Activated CD4-positive, CD25-positive, alpha-beta regulatory T cell treated with anti-CD3 and anti-CD28 coated beads, Interleukin-2, amount 50 U/mL, for 16 hours (primary cell): Measurements from ENCODE around the gene R3HDM2.
A peak's percentile ranks its signal among the peaks of the same experiment; 100 is the strongest.

Source experiments
- DNase-seq: peaks from one replicate; pipeline ENCODE4 v3.0.0-alpha.2; 2020; ENCODE audit warnings: low read depth, low spot score

The R3HDM2 gene

DNA sequence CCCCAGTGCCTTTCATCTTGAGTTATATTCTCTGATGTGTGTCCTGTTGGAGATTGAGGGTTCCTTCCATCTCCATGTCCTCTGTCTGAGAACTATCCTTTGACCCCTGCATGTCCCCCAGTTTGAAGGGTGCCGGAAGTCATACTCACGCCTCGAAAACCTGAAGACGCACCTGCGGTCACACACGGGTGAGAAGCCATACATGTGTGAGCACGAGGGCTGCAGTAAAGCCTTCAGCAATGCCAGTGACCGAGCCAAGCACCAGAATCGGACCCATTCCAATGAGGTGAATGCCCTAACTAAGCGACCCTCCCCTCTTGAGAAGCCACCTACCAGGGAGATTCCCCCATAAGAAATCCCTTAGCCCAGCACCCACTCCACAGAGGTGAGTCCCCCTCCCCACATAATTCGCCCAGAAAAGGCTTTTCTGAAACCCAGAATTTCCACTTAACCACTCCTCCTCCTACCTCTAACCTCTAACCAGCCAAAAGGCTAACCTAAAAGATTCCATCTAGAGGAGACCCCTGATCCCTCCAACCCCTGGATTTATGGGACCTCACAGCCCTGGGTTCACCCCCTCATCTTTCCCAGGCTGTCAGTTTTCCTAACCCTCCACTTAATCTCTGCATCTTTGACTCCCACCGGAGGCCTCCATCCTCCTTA lies 36.5 kb upstream of the R3HDM2 start:
- no peak for DNase-seq

- no peak for DNase-seq
Observed at GRCh38 chr12:57465747-57466505, 35.1 kb upstream of the R3HDM2 start.

GRCh38 chr12:57465030-57465746 lies 34.3 kb upstream of the R3HDM2 start:
- DNase-seq, result no peak

DNA sequence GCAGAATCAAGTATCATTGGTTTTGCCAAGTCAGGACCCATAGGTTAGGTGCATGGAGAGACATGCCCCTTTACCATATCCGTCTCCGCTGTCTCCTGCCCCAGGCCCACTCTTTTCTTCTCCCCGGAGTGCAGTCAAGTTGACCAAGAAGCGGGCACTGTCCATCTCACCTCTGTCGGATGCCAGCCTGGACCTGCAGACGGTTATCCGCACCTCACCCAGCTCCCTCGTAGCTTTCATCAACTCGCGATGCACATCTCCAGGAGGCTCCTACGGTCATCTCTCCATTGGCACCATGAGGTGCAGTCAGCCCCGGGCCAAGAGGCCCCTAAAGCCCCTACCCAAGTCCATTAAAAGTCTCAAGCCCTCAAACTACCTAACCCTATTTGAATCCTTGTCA lies 33.7 kb upstream of the R3HDM2 start:
- DNase-seq, result no peak

- DNase-seq, result no peak
Observed at GRCh38 chr12:57462912-57463253, 32.0 kb upstream of the R3HDM2 start.

- DNase-seq, result peak; percentile 75
Observed at GRCh38 chr12:57462251-57462911, 31.5 kb upstream of the R3HDM2 start.

DNA sequence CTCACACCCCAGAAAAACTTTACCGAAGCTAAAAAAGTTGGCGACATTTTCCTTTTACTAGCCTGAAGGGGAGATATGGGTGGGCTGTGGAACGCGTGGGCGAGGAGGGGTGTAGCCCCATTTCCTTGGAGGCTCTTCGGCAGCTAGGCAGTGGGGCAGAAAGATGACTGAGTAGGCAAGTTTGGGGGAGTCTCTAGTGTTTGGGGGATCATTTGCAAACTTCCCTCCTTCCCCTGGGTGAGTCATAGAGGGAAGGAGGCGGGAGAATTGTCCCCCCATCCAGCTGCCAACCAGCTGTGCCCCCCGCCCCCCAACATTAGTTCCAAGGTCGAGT lies 31.0 kb upstream of the R3HDM2 start:
- DNase-seq, result no peak

GRCh38 chr12:57461276-57461916 lies 30.6 kb upstream of the R3HDM2 start:
- no peak for DNase-seq

DNA sequence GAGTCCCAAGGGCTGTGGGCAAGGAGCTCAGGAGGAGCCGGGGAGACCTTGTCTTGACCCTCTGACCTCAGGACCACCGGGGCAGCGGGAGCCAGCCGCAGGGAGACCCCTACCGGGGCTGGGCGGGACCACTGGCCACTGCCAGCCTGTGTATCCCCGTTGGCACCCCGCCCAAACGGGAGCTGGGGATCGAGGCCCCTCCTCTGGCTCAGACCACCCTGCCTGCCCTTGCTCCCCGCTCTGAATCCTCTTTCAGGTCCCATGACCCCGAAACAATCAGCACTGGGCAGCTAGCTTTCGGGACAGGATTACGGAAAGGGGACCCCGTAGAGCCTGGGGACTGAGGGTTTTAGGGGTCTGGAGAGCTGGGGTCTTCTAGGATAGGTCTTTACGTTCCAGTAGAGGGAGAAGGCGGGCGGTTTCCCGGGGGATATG lies 30.0 kb upstream of the R3HDM2 start:
- DNase-seq, result no peak

DNA sequence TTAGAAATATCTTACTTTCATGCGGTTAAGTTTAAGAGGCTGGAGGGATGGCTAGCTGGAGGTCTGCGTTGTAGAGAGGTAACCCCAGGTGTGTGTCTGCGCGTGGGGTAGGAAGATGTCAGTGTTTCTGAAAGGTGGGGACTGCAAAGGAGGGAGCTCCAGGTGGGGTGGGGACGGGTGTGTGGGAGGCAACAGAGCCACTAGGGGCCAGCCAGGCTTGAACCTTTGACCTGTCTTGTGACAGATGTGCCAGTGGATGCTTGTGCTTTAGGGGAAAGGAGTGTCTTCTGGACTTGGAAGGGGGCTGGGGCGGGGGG lies 29.6 kb upstream of the R3HDM2 start:
- no peak for DNase-seq

GRCh38 chr12:57459750-57460467 lies 29.1 kb upstream of the R3HDM2 start, which contains the start of gene GLI1:
Gene GLI1 (plus strand): TSS chr12:57459785. CDS start chr12:57463692, 3,907 bp downstream.
- DNase-seq, result no peak

DNA sequence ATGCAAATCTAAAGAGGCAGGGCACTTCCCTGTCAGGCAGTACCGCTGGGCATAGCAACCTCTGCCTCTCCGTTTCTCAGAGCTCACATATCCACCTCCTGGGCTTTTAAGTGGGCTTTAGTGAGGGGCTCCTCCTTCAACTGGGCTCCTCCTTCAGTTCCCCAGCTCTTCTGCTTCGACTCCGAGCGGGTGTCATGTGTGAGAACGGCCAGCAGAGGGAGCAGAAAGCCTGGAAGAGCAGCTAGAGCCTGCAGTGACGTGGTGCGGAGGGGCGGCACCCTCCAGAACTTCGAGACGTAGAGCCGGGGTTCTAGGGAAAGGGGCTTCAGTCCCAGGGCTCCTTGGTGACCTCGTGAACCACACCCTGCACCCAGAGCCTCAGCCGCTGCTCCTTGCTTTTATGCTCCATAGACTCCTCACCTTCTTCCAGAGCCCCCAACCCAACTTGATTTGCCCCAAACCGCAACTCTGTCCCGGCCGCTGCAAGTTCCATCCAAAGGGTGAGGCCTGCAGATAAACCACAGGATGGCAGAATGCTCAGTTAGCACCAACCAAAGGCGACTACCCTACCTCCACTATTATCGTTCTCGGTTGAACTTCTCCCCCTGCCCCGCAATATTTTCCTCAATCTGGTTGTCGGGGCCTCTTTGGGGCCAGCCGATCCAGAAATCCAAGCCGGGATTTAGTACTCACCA lies 28.4 kb upstream of the R3HDM2 start:
- peak; percentile 83 for DNase-seq

- no peak for DNase-seq
Observed at GRCh38 chr12:57458665-57459054, 27.8 kb upstream of the R3HDM2 start.

- no peak for DNase-seq
Observed at GRCh38 chr12:57456737-57457490, 26.1 kb upstream of the R3HDM2 start.

DNA sequence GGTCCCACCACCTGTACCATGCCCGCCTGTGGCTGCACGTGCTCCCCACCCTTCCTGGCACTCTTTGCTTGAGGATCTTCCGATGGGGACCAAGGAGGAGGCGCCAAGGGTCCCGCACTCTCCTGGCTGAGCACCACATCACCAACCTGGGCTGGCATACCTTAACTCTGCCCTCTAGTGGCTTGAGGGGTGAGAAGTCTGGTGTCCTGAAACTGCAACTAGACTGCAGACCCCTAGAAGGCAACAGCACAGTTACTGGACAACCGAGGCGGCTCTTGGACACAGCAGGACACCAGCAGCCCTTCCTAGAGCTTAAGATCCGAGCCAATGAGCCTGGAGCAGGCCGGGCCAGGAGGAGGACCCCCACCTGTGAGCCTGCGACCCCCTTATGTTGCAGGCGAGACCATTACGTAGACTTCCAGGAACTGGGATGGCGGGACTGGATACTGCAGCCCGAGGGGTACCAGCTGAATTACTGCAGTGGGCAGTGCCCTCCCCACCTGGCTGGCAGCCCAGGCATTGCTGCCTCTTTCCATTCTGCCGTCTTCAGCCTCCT lies 25.4 kb upstream of the R3HDM2 start:
- no peak for DNase-seq

GRCh38 chr12:57455374-57456144 lies 24.7 kb upstream of the R3HDM2 start:
- DNase-seq, result no peak

GRCh38 chr12:57454566-57455373 lies 23.9 kb upstream of the R3HDM2 start, which contains the start of gene INHBE:
Gene INHBE (plus strand): TSS chr12:57455307. CDS start chr12:57455537, 230 bp downstream.
- DNase-seq, result no peak

DNA sequence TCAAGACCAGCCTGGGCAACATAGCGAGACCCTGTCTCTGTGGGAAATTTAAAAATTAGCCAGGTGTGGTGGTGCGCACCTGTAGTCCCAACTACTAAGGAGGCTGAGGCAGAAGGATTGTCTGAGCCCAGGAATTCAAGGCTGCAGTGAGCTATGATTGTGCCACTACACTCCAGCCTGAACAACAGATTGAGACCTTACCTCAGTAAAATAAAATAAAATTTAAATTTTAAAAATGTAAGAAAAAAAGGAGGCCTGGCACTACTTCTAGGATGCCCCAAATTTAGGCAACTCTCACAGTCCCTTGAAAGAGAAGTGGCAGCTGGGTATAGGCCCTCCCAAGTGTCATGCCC lies 23.3 kb upstream of the R3HDM2 start:
- no peak for DNase-seq
